K562 (cell line): ENCODE data around the gene IZUMO4. TPM values are rescaled to one million over a fixed set of nuclear protein-coding genes. Genes with fewer than 3 reads are reported as not detected.

ENCODE experiments used
- ATAC-seq: fragments of 200-7000 bp; cut with Tn5 transposase; 3 replicates; pipeline ENCODE4 v1.9.1; 2020; ENCODE audit warnings: moderate library complexity
- BruUV-seq: library from RNA; stranded (reverse); fragments of 400-500 nt; replicated peaks from 2 replicates; lab custom pipeline; 2021; lab: Mats Ljungman, UMichigan
- CTCF ChIA-PET: fragments of 300-600 bp; formaldehyde crosslinking; extraction: SDS; loops from one replicate; lab custom pipeline; 2021; ENCODE audit warnings: low intra/inter-chr PET ratio; lab: Yijun Ruan, JAX
- POLR2A ChIA-PET: fragments of 300-600, 350-650 bp; sonication (Branson Sonifier 250); formaldehyde crosslinking; extraction: SDS; loops from one replicate; lab custom pipeline; 2021; ENCODE audit warnings: antibody characterized with exemption, inconsistent platforms; lab: Yijun Ruan, JAX
- DNase-seq, 4 experiments: peaks; one replicate each; pipeline versions ENCODE4 v3.0.0 to v3.0.0-alpha.2; 2011 to 2018; ENCODE audit warnings: low spot score in 3 of 4, mixed read lengths in 3 of 4; ENCODE audit errors: extremely low read depth in 1 of 4
- FAIRE-seq: peaks from 2 replicates; lab custom pipeline; 2011; peaks lifted over from hg19 to GRCh38; lab: Jason Lieb, UNC
- H2AFZ ChIP-seq: 2 replicates; pipeline ENCODE4 v1.6.0; 2011; ENCODE audit warnings: low read depth, low read length, control low read depth, inconsistent platforms
- H3K27ac ChIP-seq: fragments of 200-600 bp; 3 replicates; pipeline ENCODE4 v1.8.0; 2011; ENCODE audit warnings: low read depth, mild to moderate bottlenecking, control low read depth, inconsistent platforms, low read length, moderate library complexity, mixed read lengths; ENCODE audit errors: extremely low read depth
- H3K27me3 ChIP-seq, 2 experiments: fragments of 300-600 bp in 1 of 2; 2 replicates in 1 of 2; 3 replicates in 1 of 2; pipeline versions ENCODE4 v1.6.0 to v1.8.0; 2011; ENCODE audit warnings: inconsistent platforms in 2 of 2, low read length in 2 of 2, mild to moderate bottlenecking in 1 of 2, mixed read lengths in 1 of 2, moderate library complexity in 1 of 2; ENCODE audit not compliant: control insufficient read depth in 2 of 2, insufficient read depth in 2 of 2
- H3K36me3 ChIP-seq: fragments of 300-600 bp; 3 replicates; pipeline ENCODE4 v1.8.0; 2011; ENCODE audit warnings: mild to moderate bottlenecking, low read length, inconsistent platforms; ENCODE audit not compliant: control insufficient read depth, insufficient read depth
- H3K4me1 ChIP-seq, 2 experiments: fragments of 200-600 bp in 1 of 2; replicated peaks in 1 of 2; 2 replicates in 1 of 2; 3 replicates in 1 of 2; pipeline versions ENCODE4 v1.5.1 to v1.8.0; 2011; ENCODE audit warnings: inconsistent platforms in 2 of 2, low read length in 2 of 2, mild to moderate bottlenecking in 1 of 2, mixed read lengths in 1 of 2, moderate library complexity in 1 of 2; ENCODE audit not compliant: control insufficient read depth in 2 of 2, insufficient read depth in 2 of 2
- H3K4me2 ChIP-seq: 2 replicates; pipeline ENCODE4 v1.6.1; 2011; ENCODE audit warnings: low read length, control low read depth, inconsistent platforms, mixed read lengths; ENCODE audit not compliant: insufficient read depth
- H3K4me3 ChIP-seq: fragments of 200-600 bp; sonication (generic), shearing (Covaris generic); 2 replicates; pipeline ENCODE4 v1.5.1; 2016; ENCODE audit warnings: control low read depth, inconsistent platforms
- H3K79me2 ChIP-seq: fragments of 200-600 bp; 3 replicates; pipeline ENCODE4 v1.8.0; 2011; ENCODE audit warnings: low read length, inconsistent platforms; ENCODE audit not compliant: control insufficient read depth, insufficient read depth
- H3K9ac ChIP-seq, 2 experiments: 2 replicates each; pipeline versions ENCODE4 v1.6.0 to v1.6.1; 2011; ENCODE audit warnings: low read depth in 2 of 2, low read length in 2 of 2, control low read depth in 1 of 2, inconsistent platforms in 1 of 2, mild to moderate bottlenecking in 1 of 2, mixed read lengths in 1 of 2; ENCODE audit not compliant: insufficient read depth in 1 of 2
- H3K9me1 ChIP-seq: one replicate; pipeline ENCODE4 v1.6.0; 2011; ENCODE audit warnings: inconsistent platforms, mild to moderate bottlenecking, low read length, moderate library complexity; ENCODE audit not compliant: control insufficient read depth, insufficient read depth
- H3K9me3 ChIP-seq: replicated peaks from 2 replicates; pipeline ENCODE4 v1.5.1; 2011; ENCODE audit warnings: low read depth, low read length, inconsistent platforms; ENCODE audit not compliant: control insufficient read depth, insufficient read depth
- H4K20me1 ChIP-seq: replicated peaks from 2 replicates; pipeline ENCODE4 v1.6.1; 2011; ENCODE audit warnings: low read length, inconsistent platforms, mixed read lengths; ENCODE audit not compliant: control insufficient read depth, insufficient read depth
- ARID3A ChIP-seq: IDR thresholded peaks from 2 replicates; pipeline ENCODE4 v1.6.1; 2012; ENCODE audit warnings: low read depth, low read length, improper control_type of control experiment, borderline replicate concordance
- BCL6 ChIP-seq: fragments of 250-450 bp; sonication (Bioruptor Pico); IDR thresholded peaks from 2 replicates; pipeline ENCODE4 v1.4.0; 2020
- BRF1 ChIP-seq: IDR thresholded peaks from 3 replicates; pipeline ENCODE4 v1.6.1; 2011; ENCODE audit warnings: borderline replicate concordance, mild to moderate bottlenecking; ENCODE audit not compliant: insufficient read length; ENCODE audit errors: extremely low read depth
- GTF2F1 ChIP-seq: IDR thresholded peaks from 2 replicates; pipeline ENCODE4 v1.6.1; 2011; ENCODE audit warnings: low read depth, low read length, improper control_type of control experiment
- NR2C1 ChIP-seq, 2 experiments: fragments of 450-650 bp; IDR thresholded peaks; 2 replicates each; pipeline ENCODE4 v1.6.1; 2017; ENCODE audit warnings: mild to moderate bottlenecking in 2 of 2, antibody characterized with exemption in 1 of 2, inconsistent platforms in 1 of 2, missing compliant biosample characterization in 1 of 2, missing genetic modification characterization in 1 of 2
- POLR2G ChIP-seq: fragments of 200-400 bp; formaldehyde crosslinking; IDR thresholded peaks from 2 replicates; pipeline ENCODE4 v1.6.1; 2017; ENCODE audit warnings: low read depth, mild to moderate bottlenecking, antibody characterized with exemption, low read length, moderate library complexity
- ZNF121 ChIP-seq: sonication (generic); formaldehyde crosslinking; conservative IDR thresholded peaks from 2 replicates; pipeline ENCODE4 v1.8.0; 2022; ENCODE audit warnings: missing genetic modification reagents
- ZNF444 ChIP-seq: fragments of 250-450 bp; sonication (Bioruptor Pico); IDR thresholded peaks from 2 replicates; pipeline ENCODE4 v1.4.0; 2020; ENCODE audit warnings: mild to moderate bottlenecking, moderate library complexity
- WGBS: fragments of 100-300 bp; shearing (Covaris generic); methylation state at CpG from one replicate; pipeline ENCODE4 v1.1.6; 2016; ENCODE audit warnings: low coverage, mixed read lengths; ENCODE audit not compliant: insufficient coverage; ENCODE audit errors: missing lambda C conversion rate; 5-methylcytosine and 5-hydroxymethylcytosine counted together
- in situ Hi-C: fragments of 300-500 bp; cut with MboI; formaldehyde crosslinking; loops from 4 replicates; pipeline ENCODE4 v1.15.0; 2018; ENCODE audit warnings: inconsistent platforms, mixed read lengths
- intact Hi-C: fragments of 100-400 bp; cut with micrococcal nuclease; formaldehyde crosslinking; loops from 2 replicates; pipeline ENCODE4 v1.14.2; 2022
- polyA plus RNA-seq, 8 experiments: library from polyadenylated mRNA; depleted of rRNA in 4 of 8; stranded (reverse) in 5 of 8; unstranded in 3 of 8; fragments of >200 nt; fragmentation: Nextera tagmentation in 2 of 8; fragmentation: Illumina TruSeq in 1 of 8; extraction: Ambion mirVana in 2 of 8; extraction: Trizol in 1 of 8; gene quantifications; 2 replicates each; pipeline versions ENCODE4 v1.2.1 to v1.2.3, GENCODE V29; 2011 to 2014; ENCODE audit warnings: inconsistent platforms in 1 of 8, missing spikeins in 1 of 8
- total RNA-seq, 7 experiments: library from RNA; depleted of rRNA in 6 of 7; stranded (reverse); fragments of >200 nt in 6 of 7; fragmentation: Illumina TruSeq in 2 of 7; extraction: Trizol in 2 of 7; gene quantifications; 2 replicates each; pipeline versions ENCODE4 v1.2.1 to v1.2.3, GENCODE V29; 2011 to 2021; ENCODE audit warnings: low replicate concordance in 1 of 7

The IZUMO4 gene
- total and polyA plus RNA-seq, 9 of the 15 experiments (the other 6 are each of a cell fraction or from before 2014, with no cell fraction given), result 0.07 to 3.9 (median 1.2) TPM

GRCh38 chr19:2079865-2080301 lies 16.8 kb upstream of the IZUMO4 start:
- BruUV-seq, result no TSS peak
- TF ChIP-seq NR2C1 (IDR thresholded peaks at IDR 0.05), result no peak
- TF ChIP-seq NR2C1 (tag; IDR thresholded peaks at IDR 0.05), result no peak
- TF ChIP-seq POLR2G, result 0 out of 2 replicates have a peak, but pooled peaks have one; percentile 17
- TF ChIP-seq GTF2F1, result no peak
- TF ChIP-seq ARID3A, result no peak
- no peak for TF ChIP-seq BCL6 (CRISPR knock-in tag)
- TF ChIP-seq ZNF121, result no peak
- TF ChIP-seq ZNF444, result no peak
- TF ChIP-seq BRF1, result no peak
- TF ChIP-seq, all 486 proteins: peak for 1
- Histone ChIP-seq H3K9me3 (no peaks in the 10 kb centered on the region; the same call in 1 of the 2 replicates), H4K20me1 (no peaks in the 10 kb centered on the region), H3K4me1 (peaks cover under 1 to 29% of the 10 kb centered on the region in 2 experiments; a peak in 2 of 5 replicates), H2AFZ (no peak overlapping the region), H3K79me2 (no peaks in the 10 kb centered on the region; the same call in 2 of the 3 replicates), H3K36me3 (peaks cover 47% of the 10 kb centered on the region; the same call in 2 of the 3 replicates), H3K9me1 (no peaks in the 10 kb centered on the region), H3K27ac (no peak overlapping the region), H3K27me3 (no peaks in the 10 kb centered on the region), H3K4me2 (no peak overlapping the region), H3K4me3 (no peak overlapping the region), H3K9ac (peak overlapping the region in 1 of 2 experiments; percentile 35; a peak in 1 of 4 replicates)
- ChIA-PET CTCF (no interaction called here), POLR2A (no interaction called here)
- 89% methylated on average over 18 of the region's 23 CpGs for WGBS
- FAIRE-seq (no peak), DNase-seq (peak in 1 of 4 experiments; percentile 4), ATAC-seq (no peak)
- intact Hi-C loops (no loop called here), in situ Hi-C loops (no loop called here)
